Stimulated activated CD8-positive, alpha-beta memory T cell treated with anti-CD3 and anti-CD28 coated beads, Interleukin-12 subunit alpha, Interleukin-12 subunit beta, amount 100 ng/mL, for 24 hours (primary cell): ENCODE measurements around the gene HSPA6.
"Not testable (repeated sequence)": the region's sequence is repeated elsewhere in the genome, so short reads cannot be mapped to it uniquely, and the experiment has no call there.

Experiments
- DNase-seq: peaks from one replicate; pipeline ENCODE4 v3.0.0-alpha.2; 2020; ENCODE audit errors: extremely low read depth

HSPA6 gene

GRCh38 chr1:161560960-161561715 lies 36.8 kb downstream of the HSPA6 start:
- DNase-seq = not testable (repeated sequence)

GRCh38 chr1:161562441-161562840 lies 38.1 kb downstream of the HSPA6 start:
- DNase-seq = not testable (repeated sequence)

- not testable (repeated sequence) for DNase-seq
Measured at GRCh38 chr1:161563522-161563921, 39.2 kb downstream of the HSPA6 start.

- DNase-seq = not testable (repeated sequence)
Measured at GRCh38 chr1:161566602-161566960, 42.2 kb downstream of the HSPA6 start.

GRCh38 chr1:161571703-161572102 lies 47.4 kb downstream of the HSPA6 start:
- DNase-seq = not testable (repeated sequence)
